ENCODE measurements around the gene SREBF2. TPM values are rescaled to one million over a fixed set of nuclear protein-coding genes. Genes with fewer than 3 reads are reported as not detected.

The SREBF2 gene
- total and polyA plus RNA-seq, 10 of the 15 experiments (the other 5 are each of a cell fraction or from before 2014, with no cell fraction given), result 2.4 to 177 (median 78.8) TPM

- no peak for TF ChIP-seq ZBTB40 (IDR thresholded peaks at IDR 0.05; ENCODE audit: borderline replicate concordance)
- no peak for TF ChIP-seq HDAC2 (IDR thresholded peaks at IDR 0.05)
- TF ChIP-seq NFIC (IDR thresholded peaks at IDR 0.05; ENCODE audit: low read depth, low read length), result no peak
- TF ChIP-seq BCL11A (IDR thresholded peaks at IDR 0.05; ENCODE audit: low read depth, low read length), result peak; percentile 47; the same call in 1 of the 2 replicates
- 0 out of 3 replicates have a peak, but pooled peaks have one; percentile 23 for TF ChIP-seq POU2F2 (IDR thresholded peaks at IDR 0.05; ENCODE audit: borderline replicate concordance, low read depth, low read length)
- TF ChIP-seq MXI1 (IDR thresholded peaks at IDR 0.05; ENCODE audit: low read depth, low read length), result peak; percentile 69; the same call in 1 of the 2 replicates
- TF ChIP-seq HDGF (IDR thresholded peaks at IDR 0.05), result no peak
- no peak; the same call in 1 of the 2 replicates for TF ChIP-seq MTA3 (IDR thresholded peaks at IDR 0.05; ENCODE audit: borderline replicate concordance, low read length)
- no peak for TF ChIP-seq SMAD5 (IDR thresholded peaks at IDR 0.05; ENCODE audit: low read depth)
- peak; percentile 54 for TF ChIP-seq JUNB (IDR thresholded peaks at IDR 0.05)
- TF ChIP-seq SRF (IDR thresholded peaks at IDR 0.05; ENCODE audit: low read depth in 2 of 2, low read length in 2 of 2), result peak; percentile 26 to 78; a peak in 3 of 4 replicates
- no peak for TF ChIP-seq ZNF217 (IDR thresholded peaks at IDR 0.05)
- TF ChIP-seq BMI1 (IDR thresholded peaks at IDR 0.05; ENCODE audit: borderline replicate concordance), result no peak
- no peak for TF ChIP-seq KLF5 (IDR thresholded peaks at IDR 0.05; ENCODE audit: partially characterized antibody)
- peak; percentile 36 for TF ChIP-seq MEF2B (IDR thresholded peaks at IDR 0.05; ENCODE audit: partially characterized antibody, poor library complexity, severe bottlenecking)
- TF ChIP-seq ZNF687 (IDR thresholded peaks at IDR 0.05), result no peak
- no peak for TF ChIP-seq MYB (IDR thresholded peaks at IDR 0.05; ENCODE audit: borderline replicate concordance, low read depth, low read length)
- no peak for TF ChIP-seq CEBPB (IDR thresholded peaks at IDR 0.05; ENCODE audit: borderline replicate concordance in 1 of 2, low read depth in 2 of 2, low read length in 2 of 2)
- no peak for TF ChIP-seq NRF1 (conservative IDR thresholded peaks at IDR 0.05; ENCODE audit: low read depth, low read length)
- no peak for TF ChIP-seq KAT2A (conservative IDR thresholded peaks at IDR 0.05; ENCODE audit: control insufficient read depth, low read depth, low read length)
- TF ChIP-seq RELA (IDR thresholded peaks at IDR 0.05; ENCODE audit: borderline replicate concordance, partially characterized antibody), result peak; percentile 21
- peak; percentile 75 for TF ChIP-seq NR2F1 (conservative IDR thresholded peaks at IDR 0.05)
- peak; percentile 44; the same call in 1 of the 2 replicates for TF ChIP-seq RELB (IDR thresholded peaks at IDR 0.05; ENCODE audit: low read depth)
Measured at GRCh38 chr22:41862160-41862529, 29.2 kb downstream of the SREBF2 start (continued).
